Endothelial cell of umbilical vein (primary cell): ENCODE measurements around the gene CCDC15. TPM values are rescaled to one million over a fixed set of nuclear protein-coding genes. Genes with fewer than 3 reads are reported as not detected.

Experiments used
- BruUV-seq: library from RNA; stranded (reverse); fragments of 400-500 nt; replicated peaks from 2 replicates; lab custom pipeline; 2021; lab: Mats Ljungman, UMichigan
- CTCF ChIA-PET: fragments of 300-600, 350-600 bp; sonication (Branson Sonifier 250); formaldehyde crosslinking; loops from one replicate; lab custom pipeline; 2021; ENCODE audit warnings: antibody characterized with exemption, inconsistent platforms; lab: Charles Lee
- POLR2A ChIA-PET: fragments of 300-600, 350-600 bp; sonication (Branson Sonifier 250); formaldehyde crosslinking; loops from one replicate; lab custom pipeline; 2021; ENCODE audit warnings: antibody characterized with exemption, inconsistent platforms; lab: Charles Lee
- DNase-seq: peaks from one replicate; pipeline ENCODE4 v3.0.0-alpha.2; 2011; ENCODE audit warnings: low read depth, low spot score
- FAIRE-seq: peaks from 2 replicates; lab custom pipeline; 2011; peaks lifted over from hg19 to GRCh38; lab: Jason Lieb, UNC
- H2AFZ ChIP-seq: 2 replicates; pipeline ENCODE4 v1.6.0; 2012; ENCODE audit warnings: low read depth, low read length, control low read depth, inconsistent platforms
- H3K27ac ChIP-seq: 2 replicates; pipeline ENCODE4 v1.5.1; 2011; ENCODE audit warnings: low read depth, mild to moderate bottlenecking, control low read depth, low read length, moderate library complexity; ENCODE audit not compliant: insufficient read depth
- H3K27me3 ChIP-seq, 2 experiments: 2 replicates each; pipeline versions ENCODE4 v1.6.0 to v1.6.1; 2011; ENCODE audit warnings: low read length in 2 of 2, mixed read lengths in 1 of 2; ENCODE audit not compliant: control insufficient read depth in 2 of 2, insufficient read depth in 2 of 2
- H3K36me3 ChIP-seq, 2 experiments: 2 replicates in 1 of 2; 3 replicates in 1 of 2; pipeline ENCODE4 v1.5.1; 2011; ENCODE audit warnings: low read length in 2 of 2, mild to moderate bottlenecking in 1 of 2, moderate library complexity in 1 of 2; ENCODE audit not compliant: control insufficient read depth in 2 of 2, insufficient read depth in 2 of 2; ENCODE audit errors: extremely low read depth in 1 of 2
- H3K4me1 ChIP-seq: 3 replicates; pipeline ENCODE4 v1.5.1; 2011; ENCODE audit warnings: mild to moderate bottlenecking, low read length; ENCODE audit not compliant: control insufficient read depth, insufficient read depth; ENCODE audit errors: extremely low read depth
- H3K4me2 ChIP-seq: 2 replicates; pipeline ENCODE4 v1.6.1; 2011; ENCODE audit warnings: low read length, control low read depth, mixed read lengths; ENCODE audit not compliant: insufficient read depth
- H3K4me3 ChIP-seq, 3 experiments: fragments of 200-600 bp in 1 of 3; sonication (generic), shearing (Covaris generic) in 1 of 3; replicated peaks in 1 of 3; 2 replicates each; pipeline ENCODE4 v1.5.1; 2011 to 2016; ENCODE audit warnings: control low read depth in 3 of 3, low read length in 3 of 3, mild to moderate bottlenecking in 2 of 3, inconsistent platforms in 1 of 3, low read depth in 1 of 3, moderate library complexity in 1 of 3; ENCODE audit not compliant: insufficient read depth in 1 of 3
- H3K79me2 ChIP-seq: 2 replicates; pipeline ENCODE4 v1.6.0; 2012; ENCODE audit warnings: low read length, inconsistent platforms; ENCODE audit not compliant: control insufficient read depth, insufficient read depth
- H3K9ac ChIP-seq: replicated peaks from 2 replicates; pipeline ENCODE3; 2011; ENCODE audit warnings: low read length, control low read depth; ENCODE audit not compliant: insufficient read depth; ENCODE audit errors: extremely low read depth
- H3K9me1 ChIP-seq: replicated peaks from 3 replicates; pipeline ENCODE4 v1.6.0; 2011; ENCODE audit warnings: mild to moderate bottlenecking, low read length; ENCODE audit not compliant: control insufficient read depth, insufficient read depth; ENCODE audit errors: extremely low read depth
- H3K9me3 ChIP-seq: replicated peaks from 2 replicates; pipeline ENCODE4 v1.5.1; 2012; ENCODE audit warnings: low read length, inconsistent platforms; ENCODE audit not compliant: control insufficient read depth, insufficient read depth
- H4K20me1 ChIP-seq: replicated peaks from 2 replicates; pipeline ENCODE3; 2011; ENCODE audit warnings: mild to moderate bottlenecking, low read length; ENCODE audit not compliant: control insufficient read depth, insufficient read depth; ENCODE audit errors: extremely low read depth
- EZH2 ChIP-seq: IDR thresholded peaks from 2 replicates; pipeline ENCODE4 v1.6.1; 2012; ENCODE audit warnings: borderline replicate concordance, low read depth, mild to moderate bottlenecking, moderate library complexity, low read length, inconsistent platforms; ENCODE audit not compliant: severe bottlenecking
- FOS ChIP-seq: IDR thresholded peaks from 2 replicates; pipeline ENCODE4 v1.6.1; 2011; ENCODE audit warnings: mild to moderate bottlenecking, low read length, moderate library complexity, borderline replicate concordance; ENCODE audit not compliant: insufficient read depth
- GATA2 ChIP-seq: IDR thresholded peaks from 2 replicates; pipeline ENCODE4 v1.7.0; 2011; ENCODE audit warnings: low read depth, mild to moderate bottlenecking, moderate library complexity, mixed read lengths, low read length; ENCODE audit not compliant: insufficient read length, insufficient read depth
- JUN ChIP-seq: IDR thresholded peaks from 2 replicates; pipeline ENCODE4 v1.6.1; 2011; ENCODE audit warnings: borderline replicate concordance, low read depth; ENCODE audit not compliant: insufficient read length, insufficient read depth
- MAX ChIP-seq: IDR thresholded peaks from 2 replicates; pipeline ENCODE4 v1.6.1; 2011; ENCODE audit not compliant: insufficient read depth, insufficient read length
- MYC ChIP-seq: IDR thresholded peaks from one replicate; pipeline ENCODE4 v1.6.1; 2011; ENCODE audit warnings: mild to moderate bottlenecking, low read depth, low read length
- POLR2A ChIP-seq: IDR thresholded peaks from 2 replicates; pipeline ENCODE4 v1.6.1; 2012; ENCODE audit warnings: low read depth, mild to moderate bottlenecking, control low read depth, low read length
- POLR2AphosphoS5 ChIP-seq: IDR thresholded peaks from 2 replicates; pipeline ENCODE4 v1.6.1; 2012; ENCODE audit warnings: low read depth, mild to moderate bottlenecking, control low read depth, low read length, moderate library complexity; ENCODE audit not compliant: insufficient read depth
- dilution Hi-C: fragments of 300-500 bp; cut with MboI; formaldehyde crosslinking; loops from one replicate; pipeline ENCODE4 v1.15.0; 2019; ENCODE audit warnings: low sequenced_read_pairs; ENCODE audit not compliant: extremely low pct_ligation_motif_present
- intact Hi-C: fragments of 100-400 bp; cut with micrococcal nuclease; formaldehyde crosslinking; loops from one replicate; pipeline ENCODE4 v1.10.0; 2022
- polyA plus RNA-seq, 4 experiments: library from polyadenylated mRNA; depleted of rRNA in 3 of 4; stranded (reverse) in 3 of 4; unstranded in 1 of 4; fragments of >200 nt; gene quantifications; 2 replicates each; pipeline versions ENCODE4 v1.2.1 to v1.2.3, GENCODE V29; 2011 to 2012; ENCODE audit warnings: missing spikeins in 1 of 4
- total RNA-seq: library from RNA; stranded (reverse); gene quantifications from 2 replicates; pipeline ENCODE4 v1.2.3, GENCODE V29; 2021
- TF ChIP-seq, protein P1 (sequence below), 2 donors: IDR thresholded peaks; 1 replicate in 1 of 2; 2 replicates in 1 of 2; pipeline ENCODE4 v1.5.1; 2011; ENCODE audit warnings: low read length in 2 of 2, mild to moderate bottlenecking in 2 of 2, moderate library complexity in 2 of 2, control low read depth in 1 of 2, inconsistent platforms in 1 of 2, low read depth in 1 of 2; ENCODE audit not compliant: insufficient read depth in 1 of 2; ENCODE audit errors: extremely low read depth in 1 of 2

Gene CCDC15
- total and polyA plus RNA-seq, 2 donors (not counting 3 experiments of a cell fraction or from before 2014, with no cell fraction given) = 0.75 to 3.8 TPM

DNA sequence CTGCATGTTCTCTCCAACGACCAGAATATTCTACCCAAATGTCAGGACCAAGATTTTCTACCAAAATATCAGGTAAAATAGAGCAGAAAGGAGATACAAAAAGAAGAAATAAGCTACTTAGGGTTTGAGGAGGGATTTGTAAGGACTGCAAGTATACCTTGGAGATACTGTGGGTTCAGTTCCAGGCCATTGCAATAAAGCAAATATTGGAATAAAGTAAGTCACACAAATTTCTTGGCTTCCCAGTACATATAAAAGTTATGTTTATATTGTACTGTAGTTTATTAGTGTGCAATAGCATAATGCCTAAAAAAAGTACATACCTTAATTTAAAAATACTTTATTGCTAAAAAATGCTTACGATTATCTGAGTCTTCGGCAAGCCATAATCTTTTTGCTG lies 34.1 kb downstream of the CCDC15 start:
- Histone ChIP-seq H3K9me1 (no peaks in the 10 kb centered on the region), H3K4me1 (no peaks in the 10 kb centered on the region), H3K4me3 (no peak overlapping the region), H3K79me2 (no peaks in the 10 kb centered on the region), H2AFZ (no peak overlapping the region), H3K27ac (no peak overlapping the region), H3K27me3 (no peaks in the 10 kb centered on the region), H3K9me3 (no peaks in the 10 kb centered on the region), H3K4me2 (no peak overlapping the region), H3K9ac (no peak overlapping the region), H4K20me1 (no peaks in the 10 kb centered on the region), H3K36me3 (no peaks in the 10 kb centered on the region)
- no TSS peak for BruUV-seq
- ChIA-PET CTCF (no interaction called here), POLR2A (no interaction called here)
- FAIRE-seq (no peak), DNase-seq (no peak)
- intact Hi-C loops = no loop called here
- dilution Hi-C loops = no loop called here
- TF ChIP-seq, protein P1, sequence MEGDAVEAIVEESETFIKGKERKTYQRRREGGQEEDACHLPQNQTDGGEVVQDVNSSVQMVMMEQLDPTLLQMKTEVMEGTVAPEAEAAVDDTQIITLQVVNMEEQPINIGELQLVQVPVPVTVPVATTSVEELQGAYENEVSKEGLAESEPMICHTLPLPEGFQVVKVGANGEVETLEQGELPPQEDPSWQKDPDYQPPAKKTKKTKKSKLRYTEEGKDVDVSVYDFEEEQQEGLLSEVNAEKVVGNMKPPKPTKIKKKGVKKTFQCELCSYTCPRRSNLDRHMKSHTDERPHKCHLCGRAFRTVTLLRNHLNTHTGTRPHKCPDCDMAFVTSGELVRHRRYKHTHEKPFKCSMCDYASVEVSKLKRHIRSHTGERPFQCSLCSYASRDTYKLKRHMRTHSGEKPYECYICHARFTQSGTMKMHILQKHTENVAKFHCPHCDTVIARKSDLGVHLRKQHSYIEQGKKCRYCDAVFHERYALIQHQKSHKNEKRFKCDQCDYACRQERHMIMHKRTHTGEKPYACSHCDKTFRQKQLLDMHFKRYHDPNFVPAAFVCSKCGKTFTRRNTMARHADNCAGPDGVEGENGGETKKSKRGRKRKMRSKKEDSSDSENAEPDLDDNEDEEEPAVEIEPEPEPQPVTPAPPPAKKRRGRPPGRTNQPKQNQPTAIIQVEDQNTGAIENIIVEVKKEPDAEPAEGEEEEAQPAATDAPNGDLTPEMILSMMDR (IDR thresholded peaks at IDR 0.05; ENCODE audit: extremely low read depth in 1 of 2, insufficient read depth in 1 of 2, low read depth in 1 of 2, low read length in 2 of 2) = no peak
- TF ChIP-seq FOS (no peak), POLR2AphosphoS5 (no peak), GATA2 (no peak), EZH2 (no peak), MYC (no peak), JUN (no peak), POLR2A (no peak), MAX (no peak)
